NCI-H1436 treated with DMSO at 0.1 percent for 48 hours (cell line): Measurements from ENCODE around the gene RIMBP2.

Experiments used
- DNase-seq: peaks from one replicate; lab custom pipeline; 2025; lab: John Stamatoyannopoulos, UW

The RIMBP2 gene

GRCh38 chr12:130461447-130461815, 254.7 kb downstream of the RIMBP2 start:
- peak; percentile 32 for DNase-seq

GRCh38 chr12:130460611-130461446, 255.3 kb downstream of the RIMBP2 start:
- no peak for DNase-seq

- DNase-seq, result no peak
Observed at GRCh38 chr12:130459916-130460315, 256.2 kb downstream of the RIMBP2 start.

- DNase-seq, result no peak
Observed at GRCh38 chr12:130458341-130458740, 257.8 kb downstream of the RIMBP2 start.

GRCh38 chr12:130457215-130457614, 258.9 kb downstream of the RIMBP2 start:
- no peak for DNase-seq

GRCh38 chr12:130456375-130457199, 259.5 kb downstream of the RIMBP2 start:
- DNase-seq, result no peak

- no peak for DNase-seq
Observed at GRCh38 chr12:130455161-130455560, 260.9 kb downstream of the RIMBP2 start.

- no peak for DNase-seq
Observed at GRCh38 chr12:130454296-130454695, 261.8 kb downstream of the RIMBP2 start.

- no peak for DNase-seq
Observed at GRCh38 chr12:130452546-130452945, 263.6 kb downstream of the RIMBP2 start.

- DNase-seq, result no peak
Observed at GRCh38 chr12:130451001-130451930, 264.8 kb downstream of the RIMBP2 start.

GRCh38 chr12:130449291-130449690, 266.8 kb downstream of the RIMBP2 start:
- DNase-seq, result no peak

- DNase-seq, result no peak
Observed at GRCh38 chr12:130448044-130448821, 267.9 kb downstream of the RIMBP2 start.

- no peak for DNase-seq
Observed at GRCh38 chr12:130447655-130447965, 268.5 kb downstream of the RIMBP2 start.

GRCh38 chr12:130446846-130447654, 269.0 kb downstream of the RIMBP2 start:
- no peak for DNase-seq

GRCh38 chr12:130444986-130445385, 271.1 kb downstream of the RIMBP2 start:
- DNase-seq, result no peak

- DNase-seq, result no peak
Observed at GRCh38 chr12:130444061-130444460, 272.0 kb downstream of the RIMBP2 start.

- no peak for DNase-seq
Observed at GRCh38 chr12:130441771-130442760, 274.0 kb downstream of the RIMBP2 start.

GRCh38 chr12:130440411-130441080, 275.6 kb downstream of the RIMBP2 start:
- DNase-seq, result no peak

- DNase-seq, result no peak
Observed at GRCh38 chr12:130439250-130439649, 276.8 kb downstream of the RIMBP2 start.
